ENCODE results near the gene ITGAD.
"Not testable (repeated sequence)": the region's sequence is repeated elsewhere in the genome, so short reads cannot be mapped to it uniquely, and the experiment has no call there.

The ITGAD gene

DNA sequence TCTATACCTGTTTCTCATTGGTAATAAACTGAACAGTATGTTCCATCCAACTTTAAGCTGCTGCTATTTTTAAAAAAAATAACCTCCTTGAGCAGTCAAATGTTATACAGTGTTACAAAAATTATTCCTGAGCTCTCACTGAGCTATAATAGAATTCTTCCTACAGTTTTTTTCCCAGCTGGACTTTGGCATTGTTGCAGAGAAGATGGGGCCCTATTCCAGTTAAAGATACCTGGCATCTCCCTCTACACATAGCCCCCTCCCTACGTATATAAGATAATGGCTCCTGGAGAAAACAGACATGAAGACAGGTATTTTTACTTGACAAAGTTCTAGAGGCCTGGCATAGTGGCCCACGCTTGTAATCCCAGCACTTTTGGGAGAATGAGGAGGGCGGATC lies 36.7 kb downstream of the ITGAD start:
- DNase-seq (ENCODE audit: low read depth in 3 of 3) = no peak

DNA sequence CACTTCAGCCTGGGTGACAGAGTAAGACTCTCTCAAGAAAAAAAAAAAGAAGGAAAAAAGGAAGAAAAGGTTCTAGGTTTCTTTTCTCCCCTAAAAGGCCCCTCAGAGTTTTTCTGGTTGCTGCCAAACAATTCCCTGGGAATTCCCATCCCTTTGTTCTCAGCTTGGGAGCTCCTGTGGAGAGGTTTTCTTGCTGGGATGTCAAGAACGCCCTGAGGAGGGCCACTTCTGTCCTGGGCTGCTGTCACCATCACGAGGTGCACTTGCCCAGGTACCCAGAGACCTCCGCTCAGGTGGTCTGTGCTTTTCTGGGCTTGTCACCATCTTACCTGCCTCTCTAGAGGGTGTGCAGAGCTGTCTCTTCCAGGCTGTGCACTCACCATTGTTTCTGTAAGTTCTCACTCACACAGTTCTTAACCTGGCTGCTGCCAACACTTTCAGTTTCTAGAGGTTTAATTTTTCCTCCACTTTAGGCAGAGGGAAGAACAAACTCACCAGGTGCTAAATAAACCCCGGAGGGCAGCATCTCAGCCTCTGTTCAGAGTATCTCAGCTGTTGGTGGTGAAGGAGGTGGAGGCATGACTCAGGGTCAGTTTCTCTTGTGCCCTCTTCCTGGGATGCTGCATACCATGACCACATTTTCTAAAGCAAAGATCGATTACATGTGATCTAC lies 37.4 kb downstream of the ITGAD start:
- DNase-seq (ENCODE audit: low read depth in 3 of 3) = no peak

DNA sequence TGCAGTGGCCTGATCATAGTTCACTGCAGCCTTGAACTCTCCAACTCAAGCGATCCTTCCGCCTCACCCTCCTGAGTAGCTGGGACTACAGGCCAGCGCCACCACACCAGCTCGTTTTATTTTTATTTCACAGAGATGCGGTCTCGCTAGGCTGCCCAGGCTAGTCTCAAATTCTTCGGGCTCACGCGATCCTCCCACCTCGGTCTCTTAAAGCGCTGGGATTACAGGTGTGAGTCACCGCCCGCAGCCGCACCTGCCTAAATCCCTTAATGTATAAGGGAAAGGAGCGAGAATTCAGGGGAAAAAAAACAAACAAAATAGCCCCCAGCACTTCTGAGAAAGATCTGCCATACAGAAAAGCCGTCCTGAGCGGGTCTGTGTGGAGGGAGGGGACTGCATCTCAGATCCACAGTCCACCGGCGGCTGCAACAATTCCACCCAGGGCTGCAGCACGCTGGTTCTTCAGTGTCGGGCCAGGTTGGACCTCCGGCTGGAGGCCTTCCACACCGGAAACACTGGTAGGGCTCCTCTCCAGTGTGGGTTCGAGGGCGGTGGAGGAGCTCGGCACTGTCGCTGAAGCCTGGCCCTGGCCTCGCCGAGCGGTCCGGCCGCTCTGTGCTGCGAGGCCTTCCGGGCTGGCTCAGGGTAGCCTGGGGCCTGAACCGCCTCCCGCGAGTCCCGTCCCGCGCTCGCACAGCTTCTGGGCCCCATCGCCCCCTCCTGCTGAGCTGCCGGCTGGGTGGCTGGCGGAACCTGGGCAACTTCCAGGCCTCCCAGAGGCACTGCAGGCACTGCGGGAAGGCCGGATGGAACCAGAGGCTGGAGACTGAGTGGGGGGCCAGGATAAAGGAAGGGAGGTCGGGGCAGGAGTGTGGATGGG lies 42.4 kb downstream of the ITGAD start:
- DNase-seq (ENCODE audit: low read depth in 3 of 3) = no peak

DNA sequence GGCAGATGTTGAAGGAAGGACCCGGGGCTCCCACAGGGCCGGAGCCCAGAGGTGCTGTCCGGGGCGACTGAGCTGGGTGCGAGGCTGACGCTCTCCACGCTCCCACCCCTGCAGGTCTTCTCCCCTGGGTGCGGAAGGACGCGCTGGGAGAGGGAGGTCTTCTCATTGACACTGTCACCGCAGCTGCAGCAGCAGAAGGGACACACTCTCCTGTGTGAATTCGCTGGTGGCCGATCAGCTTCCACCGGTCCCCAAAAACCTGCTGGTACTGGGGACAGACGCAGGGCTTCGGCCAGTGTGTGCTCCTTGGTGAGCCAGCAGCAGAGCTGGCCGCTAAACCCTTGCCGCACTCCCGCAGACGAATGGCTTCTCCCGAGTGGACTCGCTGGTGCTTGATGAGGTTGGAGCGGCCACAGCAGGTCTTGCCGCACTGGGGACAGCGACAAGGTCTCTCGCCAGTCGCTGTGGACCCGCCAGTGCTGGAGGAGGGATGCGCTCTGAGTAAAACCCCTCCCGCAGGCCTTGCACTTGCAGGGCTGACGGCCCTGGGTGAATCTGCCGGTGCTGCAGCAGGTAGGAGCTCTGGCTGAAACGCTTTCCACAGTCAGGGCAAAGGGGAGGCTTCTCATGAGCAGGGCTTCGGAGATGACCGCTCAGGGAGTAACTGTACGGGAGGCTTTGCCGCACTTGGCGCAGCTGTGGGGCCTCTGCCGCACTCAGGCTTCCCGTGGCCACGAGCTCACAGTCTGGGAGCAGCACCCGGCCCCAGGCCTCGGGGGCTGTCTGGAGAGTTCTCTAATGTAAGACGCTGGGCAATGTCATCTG lies 43.3 kb downstream of the ITGAD start:
- DNase-seq (ENCODE audit: low read depth in 3 of 3) = no peak

DNA sequence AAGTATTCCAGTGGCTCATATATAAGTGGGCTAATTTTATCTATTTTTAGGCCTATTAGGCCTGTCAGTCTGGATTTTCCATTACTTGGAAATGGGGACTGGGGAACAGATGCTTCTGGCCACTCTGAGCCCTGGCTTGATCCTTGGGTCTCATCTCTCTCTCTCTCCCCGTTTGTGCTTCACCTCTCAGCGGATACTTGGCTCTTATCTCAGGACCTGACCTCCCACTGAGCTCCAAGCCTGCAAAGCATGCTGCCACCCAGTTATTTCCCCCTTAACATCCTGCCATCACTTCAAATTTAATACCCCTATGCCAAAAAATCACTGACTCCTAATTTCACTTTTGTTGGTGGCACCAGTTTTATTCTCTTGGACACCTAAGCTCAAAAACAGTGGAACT lies 45.3 kb downstream of the ITGAD start:
- DNase-seq (ENCODE audit: low read depth in 3 of 3) = no peak

DNA sequence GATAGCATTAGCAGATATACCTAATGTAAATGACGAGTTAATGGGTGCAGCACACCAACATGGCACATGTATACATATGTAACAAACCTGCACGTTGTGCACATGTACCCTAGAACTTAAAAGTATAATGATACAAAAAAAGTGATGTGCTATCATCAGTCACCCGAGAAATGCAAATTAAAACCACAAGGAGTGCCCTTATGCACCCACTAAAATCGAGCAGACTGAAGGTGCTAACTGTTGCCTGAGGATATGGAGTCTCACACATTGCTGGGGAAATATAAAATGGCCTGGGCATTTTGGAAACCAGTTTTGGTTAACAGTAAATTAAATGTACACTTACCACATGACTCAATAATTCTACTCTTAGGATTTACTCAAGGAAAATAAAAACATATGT lies 45.9 kb downstream of the ITGAD start:
- DNase-seq (ENCODE audit: low read depth in 3 of 3) = not testable (repeated sequence)

DNA sequence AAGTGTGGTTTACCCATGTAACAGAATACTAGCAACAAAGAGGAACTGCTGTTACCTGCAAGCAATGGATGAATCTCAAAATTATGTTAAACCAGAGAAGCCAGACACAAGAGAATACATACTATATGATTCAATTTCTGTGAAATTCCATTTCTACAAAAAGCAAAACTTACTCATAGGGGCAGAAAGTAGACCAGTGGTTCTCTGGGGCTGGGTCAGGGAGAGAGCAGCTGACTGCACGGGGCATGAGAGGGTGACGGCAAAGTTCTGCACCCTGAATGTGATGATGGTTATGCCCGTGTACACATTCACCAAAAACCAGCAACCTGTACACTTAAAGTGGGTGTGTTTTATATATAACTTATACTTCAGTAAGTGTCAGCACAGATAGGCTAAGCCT lies 46.4 kb downstream of the ITGAD start:
- no peak for DNase-seq (ENCODE audit: low read depth in 3 of 3)

DNA sequence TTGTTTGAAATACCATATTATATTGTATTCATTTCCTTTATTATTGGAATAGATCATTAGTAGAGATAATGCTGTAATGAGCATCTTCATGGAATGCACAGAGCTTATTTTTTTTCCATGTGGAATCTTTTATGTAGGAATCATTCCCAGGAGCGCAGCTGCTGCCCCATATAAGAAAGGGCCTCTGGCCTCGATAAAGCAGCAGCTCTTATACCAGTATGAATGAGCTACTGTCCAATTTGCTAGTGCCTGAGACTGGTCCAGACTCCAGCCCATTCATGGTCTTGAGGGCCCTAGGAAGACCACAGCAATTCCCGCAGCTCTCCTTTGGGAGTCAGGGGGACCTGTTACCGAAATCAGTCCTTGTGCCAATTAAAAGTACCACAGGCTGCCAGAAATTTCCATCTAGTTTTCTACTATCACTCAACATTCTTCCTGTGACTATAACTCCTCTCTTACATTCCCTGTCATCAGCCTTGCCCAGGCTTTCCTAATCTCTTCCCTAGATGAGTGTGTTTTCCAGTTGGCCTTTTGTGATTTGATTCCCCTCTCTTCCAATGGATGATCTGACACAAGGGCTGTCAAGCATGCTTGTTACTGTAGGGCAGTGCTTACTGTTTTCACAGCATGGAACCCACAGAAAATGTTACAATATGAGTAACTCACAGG lies 47.5 kb downstream of the ITGAD start:
- no peak for DNase-seq (ENCODE audit: low read depth in 3 of 3)

DNA sequence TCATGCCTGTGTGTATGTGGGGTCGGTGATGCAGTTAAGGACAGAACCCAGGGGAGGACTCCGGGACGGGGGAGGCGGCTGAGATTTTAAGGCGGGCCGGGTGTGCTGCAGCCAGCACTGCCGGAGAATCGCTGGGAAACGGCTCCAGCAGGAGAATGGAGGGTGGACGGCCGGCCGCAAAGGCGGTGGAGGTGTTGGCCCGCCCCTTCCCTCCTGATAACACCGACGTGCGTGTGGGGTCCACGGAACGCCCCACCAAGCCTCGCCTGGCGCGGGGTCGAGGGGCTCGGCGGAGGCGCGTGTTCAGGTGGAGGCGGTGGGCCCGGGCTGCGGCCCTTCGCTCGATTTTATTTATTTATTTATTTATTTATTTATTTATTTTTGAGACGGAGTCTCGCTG lies 48.8 kb downstream of the ITGAD start:
- no peak for DNase-seq (ENCODE audit: low read depth in 3 of 3)

DNA sequence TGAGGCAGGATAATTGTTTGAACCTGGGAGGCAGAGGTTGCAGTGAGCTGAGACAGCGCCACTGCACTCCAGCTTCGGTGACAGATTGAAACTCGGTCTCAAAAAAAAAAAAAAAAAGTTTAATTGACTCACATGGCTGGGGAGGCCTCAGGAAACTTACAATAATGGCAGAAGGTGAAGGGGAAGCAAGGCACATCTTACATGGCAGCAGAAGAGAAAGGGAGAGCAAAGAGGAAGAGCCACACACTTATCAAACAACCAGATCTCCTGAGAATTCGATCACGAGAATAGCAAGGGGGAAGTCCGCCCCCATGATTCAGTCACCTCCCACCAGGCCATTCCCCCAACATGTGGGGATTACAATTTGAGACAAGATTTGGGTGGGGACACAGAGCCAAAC lies 52.8 kb downstream of the ITGAD start:
- DNase-seq (ENCODE audit: low read depth in 3 of 3) = not testable (repeated sequence)

DNA sequence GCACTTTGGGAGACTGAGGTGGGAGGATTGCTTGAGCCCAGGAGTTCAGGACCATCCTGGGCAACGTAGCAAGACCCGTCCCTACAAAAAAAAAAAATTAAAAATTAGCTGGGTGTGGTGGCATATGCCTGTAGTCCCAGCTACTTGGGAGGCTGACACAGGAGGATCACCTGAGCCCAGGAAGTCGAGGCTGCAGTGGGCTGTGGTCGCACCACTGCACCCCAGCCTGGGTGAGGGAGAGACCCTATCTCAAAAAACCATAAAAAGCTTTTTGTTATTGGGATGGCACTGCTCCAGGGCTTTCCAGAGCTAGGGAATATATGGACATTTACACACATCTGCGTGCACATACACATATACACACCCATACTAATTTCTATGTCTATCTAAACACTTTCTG lies 58.1 kb downstream of the ITGAD start:
- no peak for DNase-seq (ENCODE audit: low read depth in 3 of 3)

DNA sequence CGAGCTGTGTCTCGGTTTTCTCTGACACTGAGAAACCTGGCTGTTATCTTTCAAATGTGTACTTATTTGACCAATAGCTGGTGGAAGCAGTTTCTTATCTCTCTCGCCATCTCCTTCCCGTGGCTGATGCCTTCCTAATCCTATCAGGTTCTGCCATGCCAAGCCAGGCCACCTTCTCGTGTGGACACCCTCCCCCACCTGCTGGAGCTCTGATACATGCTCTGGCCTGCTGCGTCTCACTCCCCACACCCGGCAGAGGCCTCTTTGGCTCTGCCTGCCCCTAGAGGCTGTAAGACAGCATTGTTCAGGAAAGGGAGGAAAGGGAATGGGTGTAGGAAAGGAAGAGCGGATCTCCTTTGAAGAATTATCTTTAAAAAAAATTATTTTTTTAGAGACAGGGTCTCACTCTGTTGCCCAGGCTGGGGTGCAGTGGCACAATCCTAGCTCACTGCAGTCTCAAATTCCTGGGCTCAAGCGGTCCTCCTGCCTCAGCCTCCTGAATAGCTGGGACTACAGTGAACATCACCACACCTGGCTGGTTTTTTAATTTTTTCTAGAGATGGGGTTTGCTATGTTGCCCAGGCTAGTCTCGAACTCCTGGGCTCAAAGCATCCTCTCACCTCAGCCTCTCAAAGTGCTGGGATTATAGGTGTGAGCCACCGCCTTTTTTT lies 58.7 kb downstream of the ITGAD start:
- DNase-seq (ENCODE audit: low read depth in 3 of 3) = no peak

DNA sequence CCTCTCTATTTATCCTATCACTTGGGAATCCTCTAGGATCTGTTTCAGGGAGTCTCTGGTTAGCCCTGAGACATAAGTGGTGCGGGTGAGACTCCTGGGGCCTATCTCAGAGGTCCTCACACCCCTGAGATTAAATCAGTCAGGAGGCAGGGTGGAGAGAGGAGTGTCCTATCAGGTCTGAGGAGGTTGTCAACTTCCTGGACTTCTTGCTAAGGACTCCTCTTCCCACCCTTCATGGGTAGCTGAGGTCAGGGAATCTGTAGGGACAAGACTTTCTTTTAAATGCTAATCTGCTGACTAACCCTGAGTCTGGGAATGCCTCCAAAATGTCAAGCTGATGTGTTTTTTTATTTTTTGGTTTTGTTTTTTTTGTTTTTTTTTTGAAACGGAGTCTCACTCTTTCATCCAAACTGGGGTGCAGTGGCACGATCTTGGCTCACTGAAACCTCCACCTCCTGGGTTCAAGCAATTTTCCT lies 59.5 kb downstream of the ITGAD start:
- no peak for DNase-seq (ENCODE audit: low read depth in 3 of 3)

DNA sequence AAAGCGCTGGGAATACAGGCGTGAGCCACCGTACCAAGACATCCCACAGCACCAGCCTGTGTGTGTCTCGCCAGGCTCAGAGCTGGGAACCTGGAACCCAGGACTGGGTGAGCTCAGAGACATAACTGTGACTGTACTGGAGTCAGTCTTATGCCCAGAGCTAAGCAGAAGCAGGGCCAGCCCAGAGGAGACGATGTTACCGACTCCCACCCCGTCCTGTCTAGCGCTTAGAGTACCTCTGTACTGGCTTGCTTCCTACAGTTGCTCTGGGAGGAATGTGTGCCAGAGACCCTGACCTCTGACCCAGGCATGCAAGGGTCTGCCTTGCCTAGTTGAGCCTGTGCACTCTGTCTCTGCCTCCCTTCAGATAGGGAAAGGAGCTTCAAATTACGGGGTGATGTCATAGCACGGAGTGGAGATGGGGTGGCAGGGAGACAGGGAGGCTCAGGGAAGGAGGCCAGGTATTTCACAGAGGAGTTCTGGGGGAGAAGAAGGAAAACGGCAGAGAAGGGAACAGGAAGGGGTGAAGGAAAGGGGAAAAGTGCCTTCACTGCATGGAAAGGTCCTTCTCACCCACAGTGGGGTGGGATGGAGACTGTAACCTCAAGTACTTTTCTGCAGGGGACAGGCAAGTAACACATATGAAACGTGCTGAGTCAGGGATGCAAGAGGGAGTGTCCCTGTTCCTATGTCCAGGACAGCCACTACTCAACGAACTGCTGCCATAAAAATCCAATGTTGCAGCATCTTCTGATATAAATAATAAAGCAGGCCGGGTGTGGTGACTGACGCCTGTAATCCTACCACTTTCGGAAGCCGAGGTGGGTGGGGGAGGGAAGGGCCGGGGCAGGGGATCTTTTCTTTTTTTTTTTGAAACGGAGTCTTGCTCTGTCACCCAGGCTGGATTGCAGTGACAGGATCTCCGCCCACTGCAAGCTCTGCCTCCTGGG lies 60.4 kb downstream of the ITGAD start:
- DNase-seq (ENCODE audit: low read depth in 3 of 3) = no peak

DNA sequence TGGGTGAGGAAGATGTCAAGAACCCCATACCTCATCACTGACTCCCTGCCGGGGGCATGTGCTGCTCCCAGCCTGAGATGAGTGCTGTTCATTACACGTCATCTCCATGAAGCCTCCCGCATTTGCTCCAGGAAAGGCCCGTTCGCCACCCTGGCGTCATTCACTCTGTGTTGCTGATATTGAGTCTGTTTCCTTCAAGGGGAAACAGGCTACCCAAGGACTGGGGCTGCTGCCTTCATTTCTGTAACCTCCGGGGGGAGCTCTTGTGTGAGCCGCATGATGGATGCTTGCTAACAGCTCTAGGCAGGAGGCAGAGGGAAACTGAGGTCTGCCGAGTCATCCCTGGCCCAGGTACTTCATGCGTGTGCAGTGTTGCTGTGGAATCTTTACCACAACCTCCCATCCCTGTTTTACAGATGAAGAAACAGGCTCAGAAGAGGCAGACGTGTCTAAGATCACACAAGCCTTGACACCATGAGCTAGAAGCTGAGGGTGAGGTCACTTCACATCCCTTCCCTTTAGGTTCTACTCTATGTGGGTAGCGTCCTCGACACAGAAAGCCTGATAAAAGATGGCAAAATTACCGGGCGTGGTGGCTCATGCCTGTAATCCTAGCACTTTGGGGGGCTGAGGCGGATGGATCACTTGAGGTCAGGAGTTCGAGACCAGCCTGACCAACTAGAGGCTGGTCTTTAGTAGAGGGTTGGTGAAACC lies 62.6 kb downstream of the ITGAD start:
- DNase-seq (ENCODE audit: low read depth in 3 of 3) = no peak

DNA sequence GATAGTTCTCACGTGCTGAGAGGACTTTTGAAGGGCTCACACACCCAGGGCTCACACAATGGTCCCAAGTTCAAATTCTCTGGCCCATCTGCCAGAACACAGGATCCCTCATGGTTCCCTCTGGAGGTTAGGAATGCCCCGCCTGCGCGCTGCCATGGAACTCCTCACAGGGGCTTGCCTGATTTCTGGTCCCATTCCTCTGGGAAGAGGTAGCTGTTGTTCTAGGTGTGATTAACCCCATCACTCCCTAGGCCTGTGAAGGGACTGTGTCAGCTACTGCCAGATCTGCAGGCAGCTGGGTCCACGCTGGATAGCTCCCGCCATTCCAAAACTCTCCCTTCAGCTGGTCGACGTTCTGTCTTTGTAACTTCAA lies 63.8 kb downstream of the ITGAD start:
- DNase-seq (ENCODE audit: low read depth in 3 of 3) = no peak

DNA sequence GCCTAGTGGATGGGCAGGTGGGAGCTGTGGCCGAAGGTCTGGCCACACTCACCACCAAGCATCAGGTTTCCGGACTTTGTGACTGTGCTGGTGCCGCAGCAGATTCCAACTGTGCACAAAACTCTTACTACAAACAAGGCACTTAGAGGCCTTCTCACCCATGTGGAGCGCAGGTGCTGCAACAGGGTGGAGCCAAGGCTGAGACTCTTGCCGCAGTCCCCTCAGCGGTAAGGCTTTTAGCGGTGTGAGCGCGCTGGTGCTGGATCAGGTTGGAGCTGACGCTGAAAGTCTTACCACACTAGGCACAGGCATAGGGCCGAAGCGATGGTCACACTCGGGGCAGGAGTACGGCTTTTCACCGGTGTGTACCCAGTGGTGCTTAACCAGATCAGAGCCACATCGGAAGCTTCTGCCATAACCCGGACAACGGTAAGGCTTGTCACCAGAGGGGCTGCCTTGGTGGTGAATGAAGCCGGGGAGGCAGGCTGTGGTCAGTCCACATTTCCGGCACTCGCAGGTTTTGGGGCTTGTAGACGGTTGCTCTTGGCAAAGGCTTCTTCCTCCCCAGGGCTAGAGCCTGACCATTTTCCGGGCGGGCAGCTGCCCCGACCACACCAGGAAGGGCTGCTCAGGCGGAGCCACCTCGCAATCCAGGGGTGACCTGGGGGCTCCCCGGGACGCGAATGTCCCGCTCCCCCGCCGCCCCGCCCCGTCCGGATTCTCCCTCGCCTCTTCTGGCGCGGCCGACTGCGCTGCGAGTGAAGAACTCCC lies 65.1 kb downstream of the ITGAD start:
- DNase-seq (ENCODE audit: low read depth in 3 of 3) = peak in 1 of 3 donors; percentile 33

DNA sequence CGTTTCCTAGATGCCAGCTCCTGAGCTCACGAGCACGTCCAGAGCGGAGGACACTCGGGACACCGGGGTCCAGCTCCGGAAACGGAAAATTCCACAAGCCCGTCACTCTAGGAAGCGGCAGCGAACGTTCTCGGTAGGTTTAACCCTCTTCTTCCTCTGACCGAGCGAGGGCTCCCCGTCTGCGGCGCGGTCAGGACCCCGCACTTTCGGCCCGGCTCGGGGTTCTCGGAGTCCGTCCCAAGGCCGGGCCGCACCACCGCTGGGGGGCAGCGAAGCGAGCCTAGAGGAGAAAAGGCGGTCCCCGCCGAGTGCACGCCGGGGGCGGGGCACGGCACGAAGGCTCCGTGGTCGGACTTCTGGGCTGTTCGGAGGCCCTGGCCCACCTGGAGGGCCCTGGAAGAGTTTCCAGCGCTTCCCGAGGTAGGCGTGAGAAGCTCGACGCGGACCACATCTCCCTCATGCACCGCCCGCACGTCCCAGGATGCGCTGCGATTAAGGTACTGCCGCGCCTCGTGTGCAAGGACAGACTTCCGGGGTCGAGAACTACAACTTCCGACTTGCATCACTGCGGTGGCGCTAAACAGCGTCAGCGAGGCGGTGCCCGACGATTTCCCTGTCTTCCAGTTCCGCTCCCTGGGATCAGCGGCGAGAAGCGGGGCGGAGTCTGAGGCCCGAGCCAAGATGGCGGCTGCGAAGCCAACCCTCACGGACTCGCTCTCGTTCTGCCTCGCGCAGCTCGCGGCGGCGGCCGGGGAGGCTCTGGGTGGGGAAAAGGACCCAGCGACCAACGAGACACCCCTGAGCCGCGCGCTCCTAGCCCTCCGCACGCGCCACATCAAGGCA lies 65.9 kb downstream of the ITGAD start, which contains the start of gene ARMC5:
Gene ARMC5 (plus strand): TSS at position 658 of the 843 bp plus-strand sequence. CDS start 24 bp downstream, at position 682.
- DNase-seq (ENCODE audit: low read depth in 3 of 3) = peak; percentile 84 to 96 (median 92)
